Mononuclear cell (primary cell): ENCODE measurements around the gene ERI3. TPM values are rescaled to one million over a fixed set of nuclear protein-coding genes. Genes with fewer than 3 reads are reported as not detected.
A peak's percentile ranks its signal among the peaks of the same experiment; 100 is the strongest.
"Not testable (repeated sequence)": the region's sequence is repeated elsewhere in the genome, so short reads cannot be mapped to it uniquely, and the experiment has no call there.

ENCODE experiments used
- H3K27me3 ChIP-seq: 2 replicates; pipeline ENCODE4 v1.6.0; 2011; ENCODE audit warnings: low read length, control low read depth; ENCODE audit not compliant: insufficient read depth
- H3K4me1 ChIP-seq: 2 replicates; pipeline ENCODE4 v1.5.1; 2011; ENCODE audit warnings: mild to moderate bottlenecking, low read length, control low read depth; ENCODE audit not compliant: insufficient read depth
- H3K4me3 ChIP-seq: 2 replicates; pipeline ENCODE4 v1.5.1; 2011; ENCODE audit warnings: mild to moderate bottlenecking, low read length, moderate library complexity
- H3K9me3 ChIP-seq: 2 replicates; pipeline ENCODE4 v1.5.1; 2011; ENCODE audit warnings: low read depth, mild to moderate bottlenecking, control low read depth, low read length
- total RNA-seq: library from RNA; depleted of rRNA; stranded (reverse); fragments of >200 nt; gene quantifications from one replicate; pipeline ENCODE4 v1.2.3, GENCODE V29; 2012

The ERI3 gene
- total RNA-seq, 1 donor: 11.3 TPM

DNA sequence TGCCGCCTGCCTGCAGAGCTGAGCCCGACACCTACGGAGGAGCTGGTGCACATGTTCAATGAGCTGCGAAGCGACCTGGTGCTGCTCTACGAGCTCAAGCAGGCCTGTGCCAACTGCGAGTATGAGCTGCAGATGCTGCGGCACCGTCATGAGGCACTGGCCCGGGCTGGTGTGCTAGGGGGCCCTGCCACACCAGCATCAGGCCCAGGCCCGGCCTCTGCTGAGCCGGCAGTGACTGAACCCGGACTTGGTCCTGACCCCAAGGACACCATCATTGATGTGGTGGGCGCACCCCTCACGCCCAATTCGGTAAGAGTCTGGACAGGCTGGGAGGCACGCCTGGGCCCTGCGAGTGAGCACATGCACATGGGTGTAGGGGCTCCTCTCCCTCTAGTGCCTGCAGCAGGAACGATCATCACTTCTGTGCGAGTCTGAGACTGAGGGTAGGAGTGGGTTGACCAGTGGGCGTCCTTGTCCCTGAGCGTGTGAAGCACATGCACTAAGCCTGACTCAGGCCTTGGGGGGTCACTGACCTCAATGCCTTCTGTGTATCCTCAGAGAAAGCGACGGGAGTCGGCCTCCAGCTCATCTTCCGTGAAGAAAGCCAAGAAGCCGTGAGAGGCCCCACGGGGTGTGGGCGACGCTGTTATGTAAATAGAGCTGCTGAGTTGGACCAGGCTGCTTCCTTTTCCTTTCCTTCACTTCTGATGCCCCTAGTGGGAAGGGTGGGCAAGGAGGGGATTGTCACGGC is 134.9 kb downstream of the ERI3 start:
- H3K9me3 ChIP-seq: no peaks in the 10 kb centered on the region
- H3K27me3 ChIP-seq: no peaks in the 10 kb centered on the region
- no peak overlapping the region for H3K4me3 ChIP-seq
- no peaks in the 10 kb centered on the region for H3K4me1 ChIP-seq

DNA sequence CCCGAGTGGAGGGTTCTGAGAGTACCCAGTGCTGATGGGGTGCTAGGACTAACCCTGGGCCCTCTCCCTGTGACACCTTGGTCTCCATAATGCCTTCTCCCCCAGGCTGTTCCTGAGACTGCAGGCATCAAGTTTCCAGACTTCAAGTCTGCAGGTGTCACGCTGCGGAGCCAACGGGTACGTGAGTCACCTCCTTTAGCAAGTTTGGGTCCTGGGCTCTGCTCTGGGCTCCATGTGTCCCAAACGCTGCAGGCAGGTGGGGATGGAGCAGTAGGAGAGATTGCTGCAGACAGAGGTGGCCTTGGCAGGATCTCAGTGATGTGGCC is 135.8 kb downstream of the ERI3 start:
- H3K4me1 ChIP-seq: peaks cover 1% of the 10 kb centered on the region
- no peaks in the 10 kb centered on the region for H3K9me3 ChIP-seq
- no peaks in the 10 kb centered on the region for H3K27me3 ChIP-seq
- H3K4me3 ChIP-seq: no peak overlapping the region

DNA sequence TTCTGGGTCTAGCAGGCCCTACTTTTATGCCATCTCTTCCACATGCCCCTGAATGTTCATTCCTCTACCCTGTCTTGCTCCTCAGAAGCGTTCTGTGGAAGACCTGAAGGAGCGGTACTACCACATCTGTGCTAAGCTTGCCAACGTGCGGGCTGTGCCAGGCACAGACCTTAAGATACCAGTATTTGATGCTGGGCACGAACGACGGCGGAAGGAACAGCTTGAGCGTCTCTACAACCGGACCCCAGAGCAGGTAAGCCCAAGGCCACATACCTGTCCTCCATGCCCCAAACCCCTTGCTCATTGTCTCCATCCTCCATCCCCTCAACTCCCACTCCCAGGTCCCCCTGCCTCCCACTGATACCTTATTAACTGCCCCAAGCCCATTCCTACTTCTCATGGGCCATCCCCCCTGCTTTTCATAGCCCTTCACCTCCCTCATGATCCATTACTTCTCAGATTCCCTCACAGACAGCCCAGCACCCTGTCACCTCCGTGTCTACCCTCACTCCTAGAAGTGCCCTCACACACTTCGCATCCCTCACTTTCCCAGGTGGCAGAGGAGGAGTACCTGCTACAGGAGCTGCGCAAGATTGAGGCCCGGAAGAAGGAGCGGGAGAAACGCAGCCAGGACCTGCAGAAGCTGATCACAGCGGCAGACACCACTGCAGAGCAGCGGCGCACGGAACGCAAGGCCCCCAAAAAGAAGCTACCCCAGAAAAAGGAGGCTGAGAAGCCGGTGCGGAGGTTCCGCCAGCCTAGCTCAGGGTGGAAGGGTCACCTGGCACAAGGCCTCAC is 136.4 kb downstream of the ERI3 start:
- peaks cover 7% of the 10 kb centered on the region for H3K4me1 ChIP-seq
- H3K9me3 ChIP-seq: no peaks in the 10 kb centered on the region
- no peak overlapping the region for H3K4me3 ChIP-seq
- no peaks in the 10 kb centered on the region for H3K27me3 ChIP-seq

DNA sequence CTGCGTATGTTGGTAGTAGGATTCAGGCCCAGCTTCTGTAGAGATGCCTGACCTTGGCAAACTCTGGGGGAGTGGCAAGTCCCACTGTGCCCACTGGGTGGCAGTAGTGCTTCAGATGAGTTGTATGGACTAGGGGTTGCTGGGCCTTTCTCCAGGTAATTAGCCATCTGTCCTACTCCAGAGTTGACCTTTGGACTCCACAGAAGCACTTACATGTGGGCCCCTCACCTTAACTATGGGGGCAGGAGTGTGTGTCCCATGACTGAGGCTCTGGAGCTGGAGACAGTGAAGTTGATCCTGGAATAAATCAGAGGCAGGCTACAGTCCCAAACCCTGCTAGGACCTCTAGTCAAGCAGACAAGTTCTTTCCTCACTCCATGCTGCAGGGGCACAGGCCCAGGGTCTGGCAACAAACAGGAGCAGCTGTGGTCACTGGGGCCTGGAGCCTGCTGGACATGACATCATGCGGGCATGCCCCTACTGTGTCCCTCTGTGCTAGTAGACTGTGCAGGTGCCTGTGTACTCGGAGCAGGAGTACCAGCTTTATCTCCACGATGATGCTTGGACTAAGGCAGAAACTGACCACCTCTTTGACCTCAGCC is 137.1 kb downstream of the ERI3 start:
- Histone ChIP-seq H3K4me1 (peaks cover 10% of the 10 kb centered on the region), H3K27me3 (no peaks in the 10 kb centered on the region), H3K4me3 (no peak overlapping the region), H3K9me3 (no peaks in the 10 kb centered on the region)

DNA sequence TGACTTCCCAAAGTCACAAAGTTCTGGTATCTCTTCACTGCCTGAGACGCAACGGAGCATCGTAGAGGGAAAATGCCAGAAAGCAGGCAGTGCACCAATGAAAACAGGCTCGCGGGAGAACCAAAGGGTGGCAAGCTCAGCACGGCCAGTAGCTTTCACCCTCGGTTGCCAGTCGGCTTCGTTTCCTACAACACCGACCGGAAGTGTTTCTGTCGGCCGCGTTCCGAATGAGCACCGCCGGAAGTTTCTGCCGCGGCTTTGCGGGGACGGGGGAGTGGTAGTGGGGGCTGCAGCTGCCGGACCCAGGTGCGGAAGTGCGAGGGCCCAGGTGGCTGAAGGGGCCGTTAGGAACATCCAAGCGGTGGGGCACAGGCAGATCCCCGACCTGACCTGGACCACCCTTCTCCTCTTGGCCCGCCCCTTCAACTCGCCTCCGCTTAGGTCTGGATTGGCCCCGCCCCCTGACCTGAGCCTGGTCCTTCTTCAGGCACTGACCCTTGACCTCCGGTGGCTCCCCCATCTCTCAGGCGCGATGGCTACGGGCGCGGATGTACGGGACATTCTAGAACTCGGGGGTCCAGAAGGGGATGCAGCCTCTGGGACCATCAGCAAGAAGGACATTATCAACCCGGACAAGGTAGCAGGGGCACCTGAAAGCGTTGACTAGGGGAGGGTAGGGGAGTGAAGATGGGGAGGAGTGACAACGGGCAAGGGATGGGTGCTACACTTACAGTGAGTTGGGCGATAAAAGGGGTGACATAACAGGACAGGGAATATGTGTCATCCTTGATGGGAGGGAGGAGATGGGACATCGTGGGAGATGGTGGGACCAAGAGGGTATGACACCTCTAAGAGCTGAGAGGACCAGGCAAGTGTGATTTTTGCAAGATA is 141.6 kb downstream of the ERI3 start, which contains the start of gene DMAP1:
DMAP1 (plus strand) TSS at position 250 of the 891 bp plus-strand sequence; CDS start at position 533, 283 bp downstream.
- H3K4me3 ChIP-seq: peak within 1 kb of the TSS; percentile 76
- peaks cover 19% of the 10 kb centered on the region for H3K4me1 ChIP-seq
- no peaks in the 10 kb centered on the region for H3K9me3 ChIP-seq
- H3K27me3 ChIP-seq: no peaks in the 10 kb centered on the region

DNA sequence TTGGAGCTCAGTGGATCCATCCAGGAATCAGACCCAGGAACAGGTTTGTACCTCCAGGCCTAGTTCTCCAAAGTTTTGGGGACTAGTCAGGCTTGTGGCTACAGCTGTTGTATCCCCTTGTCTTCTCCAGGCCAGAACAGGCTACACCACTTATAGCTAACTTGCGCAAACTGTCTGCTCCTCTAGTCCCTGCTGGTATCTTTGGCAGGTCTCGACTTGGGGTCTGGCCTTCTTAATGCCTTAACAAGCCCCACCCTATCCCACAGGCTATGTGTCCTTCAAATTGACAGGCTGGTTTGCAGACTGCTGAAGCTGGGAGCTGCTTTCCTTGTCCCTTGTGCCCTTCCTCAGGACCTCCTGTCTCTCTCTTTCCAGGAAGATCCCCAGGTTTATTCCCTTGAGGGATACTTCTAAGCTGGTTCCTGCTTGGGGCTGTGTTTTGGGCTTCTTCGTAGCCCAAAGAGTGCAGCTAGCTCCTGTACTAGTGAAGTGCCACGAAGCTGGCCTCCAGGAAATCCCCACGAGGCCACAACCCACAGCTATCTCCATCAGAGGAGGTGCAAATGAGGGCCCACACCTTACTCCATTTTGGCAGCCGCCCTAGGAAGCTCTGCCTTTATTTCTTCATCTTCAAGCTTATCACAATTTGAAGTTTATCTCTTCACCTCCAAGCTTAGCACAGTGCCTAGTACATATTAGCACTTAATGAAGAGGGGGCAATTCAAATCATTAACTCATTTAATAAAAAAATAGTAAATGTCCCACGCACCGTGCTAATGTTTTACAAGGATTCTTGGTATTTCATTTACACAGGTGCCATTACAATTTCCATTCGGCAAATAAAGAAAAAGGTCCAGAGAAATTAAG is 142.5 kb downstream of the ERI3 start:
- peaks cover 19% of the 10 kb centered on the region for H3K4me1 ChIP-seq
- H3K27me3 ChIP-seq: no peaks in the 10 kb centered on the region
- H3K9me3 ChIP-seq: no peaks in the 10 kb centered on the region
- H3K4me3 ChIP-seq: peak overlapping the region; percentile 76

DNA sequence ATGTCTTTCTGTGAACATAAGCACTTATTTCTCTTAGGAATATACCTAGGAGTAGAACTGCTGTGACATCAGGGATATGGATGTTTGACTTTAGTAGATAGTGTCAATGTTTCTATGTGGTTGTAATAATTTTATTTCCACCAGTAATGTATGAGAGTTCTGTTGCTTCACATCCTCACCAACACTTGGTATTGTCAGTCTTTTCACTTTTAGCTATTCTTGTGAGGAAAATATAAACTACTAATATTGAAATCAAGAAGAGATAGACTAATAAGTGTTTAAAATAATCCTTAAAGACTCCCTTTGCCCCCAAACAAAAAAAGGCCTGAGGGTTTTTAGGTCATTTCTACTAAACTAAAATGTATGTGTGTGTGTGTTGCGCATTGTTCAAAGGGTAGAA is 144.5 kb downstream of the ERI3 start:
- no peak overlapping the region for H3K4me3 ChIP-seq
- H3K9me3 ChIP-seq: no peaks in the 10 kb centered on the region
- peaks cover 19% of the 10 kb centered on the region for H3K4me1 ChIP-seq
- H3K27me3 ChIP-seq: peaks cover 2% of the 10 kb centered on the region

DNA sequence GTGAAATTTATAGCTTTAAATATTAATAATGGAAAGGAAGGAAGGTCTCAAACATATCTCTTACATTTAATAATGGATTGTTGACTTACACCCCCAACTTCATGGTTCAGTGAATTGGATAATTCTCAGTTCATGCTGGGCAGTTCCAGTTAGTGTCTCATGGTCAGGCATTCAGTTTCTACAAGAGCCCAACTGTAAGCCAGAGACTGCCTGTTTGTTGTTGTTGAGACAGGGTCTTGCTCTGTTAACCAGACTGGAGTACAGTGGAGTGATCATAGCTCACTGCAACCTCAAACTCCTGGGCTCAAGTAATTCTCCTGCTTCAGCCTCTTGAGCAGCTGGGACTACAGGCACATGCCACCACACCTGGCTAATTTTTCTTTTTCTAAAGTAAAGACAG is 146.8 kb downstream of the ERI3 start:
- peaks cover 11% of the 10 kb centered on the region for H3K4me1 ChIP-seq
- H3K4me3 ChIP-seq: no peak overlapping the region
- peaks cover 2% of the 10 kb centered on the region for H3K27me3 ChIP-seq
- H3K9me3 ChIP-seq: no peaks in the 10 kb centered on the region

DNA sequence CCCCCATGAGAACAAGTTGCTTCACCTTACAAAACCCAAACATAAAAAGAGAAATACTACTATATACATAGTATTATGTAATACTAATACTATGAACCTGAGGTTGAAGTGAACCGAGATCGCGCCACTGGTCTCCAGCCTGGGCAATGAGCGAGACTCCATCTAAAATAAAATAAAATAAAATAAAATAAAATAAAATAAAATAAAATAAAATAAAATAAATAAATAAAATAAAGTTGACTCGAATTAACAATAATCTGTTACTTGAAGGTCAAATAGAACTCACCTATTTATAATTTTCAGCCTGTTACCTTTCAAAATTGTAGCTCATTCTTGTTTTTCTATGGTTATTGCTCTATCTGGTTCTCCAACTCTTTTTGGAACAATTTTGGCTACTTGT is 148.5 kb downstream of the ERI3 start:
- not testable (repeated sequence) for H3K4me3 ChIP-seq, H3K9me3 ChIP-seq

DNA sequence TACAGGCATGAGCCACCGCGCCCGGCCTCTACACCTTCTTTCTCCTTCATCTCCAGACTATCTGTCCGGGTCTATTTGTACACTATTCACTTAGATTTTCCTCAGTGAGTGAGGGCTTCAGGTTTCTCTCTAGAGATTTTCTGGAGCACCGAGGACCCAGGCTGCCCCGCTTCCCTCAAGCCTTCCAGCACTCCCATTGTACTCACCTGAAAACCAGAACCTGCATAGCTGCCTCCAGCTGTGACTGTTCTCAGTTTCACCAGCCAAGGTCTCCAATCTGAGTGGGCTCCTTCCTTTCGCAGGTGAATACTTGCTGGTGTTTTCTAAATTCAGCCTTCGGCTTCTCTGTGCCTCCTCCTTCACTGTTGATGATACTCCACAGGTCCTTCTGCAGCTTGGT is 154.7 kb downstream of the ERI3 start:
- no peaks in the 10 kb centered on the region for H3K27me3 ChIP-seq
- H3K9me3 ChIP-seq: no peaks in the 10 kb centered on the region
- H3K4me1 ChIP-seq: no peaks in the 10 kb centered on the region

More for the DNA sequence above, 148.5 kb downstream of the ERI3 start:
- H3K27me3 ChIP-seq, H3K4me1 ChIP-seq: not testable (repeated sequence)

DNA sequence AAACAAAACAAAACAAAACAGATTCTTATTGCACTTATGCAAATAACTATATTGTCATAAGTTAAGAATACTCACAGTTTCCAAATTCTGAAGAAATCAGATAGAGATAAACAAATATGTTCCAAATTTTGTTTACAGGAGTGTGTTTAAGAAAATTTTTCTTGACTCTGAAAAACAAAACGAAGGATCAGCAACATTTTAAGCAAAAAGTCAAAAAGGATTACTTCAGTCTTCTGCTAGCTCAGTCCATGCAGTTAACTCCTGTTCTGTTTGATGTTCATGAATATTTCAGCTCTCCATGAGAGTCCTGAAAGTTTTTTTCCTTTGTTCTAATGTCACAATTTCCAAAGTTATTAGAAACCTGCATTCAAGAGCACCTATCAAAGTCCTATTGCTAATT is 180.4 kb downstream of the ERI3 start:
- no peaks in the 10 kb centered on the region for H3K4me1 ChIP-seq
- no peaks in the 10 kb centered on the region for H3K27me3 ChIP-seq
- no peak overlapping the region for H3K4me3 ChIP-seq
- no peaks in the 10 kb centered on the region for H3K9me3 ChIP-seq

More for the DNA sequence above, 154.7 kb downstream of the ERI3 start:
- no peak overlapping the region for H3K4me3 ChIP-seq
